COLO668 (cell line): ENCODE data around the gene PDE7B.
"Not testable (repeated sequence)": the region's sequence is repeated elsewhere in the genome, so short reads cannot be mapped to it uniquely, and the experiment has no call there.

Experiments
- DNase-seq: peaks from one replicate; lab custom pipeline; 2025; ENCODE audit not compliant: unreplicated experiment; lab: John Stamatoyannopoulos, UW

The PDE7B gene

GRCh38 chr6:135842618-135843392, 8.7 kb upstream of the PDE7B start:
- DNase-seq, result no peak

DNA sequence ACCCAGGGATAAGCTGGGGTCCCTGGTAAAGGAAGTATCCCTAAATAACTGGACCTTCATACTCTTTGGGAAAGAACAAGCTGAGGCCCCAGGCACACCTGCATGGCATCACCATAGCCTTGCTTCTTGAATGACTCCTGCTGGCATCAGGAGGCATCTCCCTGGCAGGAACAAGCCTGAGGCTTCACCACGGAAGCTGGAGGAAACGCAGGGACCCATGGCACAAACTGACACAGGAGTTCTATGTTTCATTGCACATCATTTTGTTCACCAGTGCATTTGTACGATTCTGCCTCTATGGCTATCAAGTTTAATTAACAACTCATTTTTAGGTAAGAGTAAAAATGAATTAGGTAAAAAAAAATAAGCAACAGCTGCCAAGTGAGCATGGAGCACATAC, 619 bp upstream of the PDE7B start:
- DNase-seq, result no peak

DNA sequence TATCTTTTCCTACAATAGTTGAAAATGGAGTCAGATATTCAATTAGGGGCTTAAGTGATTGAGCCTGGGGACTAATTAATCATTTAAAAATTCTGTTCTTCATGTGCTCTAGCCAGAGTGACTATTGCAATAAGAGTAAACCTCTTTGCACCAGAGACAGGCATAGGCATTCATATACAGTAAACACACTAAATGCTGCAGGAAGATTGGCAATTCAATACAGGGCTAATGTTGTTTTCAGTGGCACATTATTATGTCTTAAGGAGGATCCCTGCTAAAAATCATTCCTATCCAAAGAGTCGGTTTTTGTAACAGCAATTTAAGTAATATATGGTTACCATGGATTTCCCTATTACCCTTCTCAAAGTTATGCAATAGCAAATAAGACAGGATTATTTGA, 1.2 kb downstream of the PDE7B start:
- no peak for DNase-seq

- DNase-seq, result no peak
Observed at GRCh38 chr6:135853227-135853626, 1.7 kb downstream of the PDE7B start.

DNA sequence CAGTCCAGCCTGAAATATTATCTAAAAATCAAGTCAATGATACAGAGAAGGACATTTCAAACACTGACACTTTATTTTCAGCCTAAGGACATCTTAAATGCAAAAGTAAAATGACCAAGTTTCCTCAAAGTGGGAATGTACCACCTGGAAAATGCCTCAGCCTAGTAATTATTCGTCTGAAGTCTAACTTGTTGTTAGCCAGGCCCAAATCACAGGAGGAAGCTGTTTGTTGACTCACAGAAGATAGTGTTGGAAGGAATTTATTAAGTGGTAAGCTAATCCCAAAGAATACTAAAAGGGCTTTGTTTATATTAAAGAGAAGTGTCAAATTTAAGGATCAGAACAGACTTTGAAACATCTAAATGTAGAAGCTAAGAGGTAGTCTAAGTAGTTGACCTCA, 2.5 kb downstream of the PDE7B start:
- no peak for DNase-seq

DNA sequence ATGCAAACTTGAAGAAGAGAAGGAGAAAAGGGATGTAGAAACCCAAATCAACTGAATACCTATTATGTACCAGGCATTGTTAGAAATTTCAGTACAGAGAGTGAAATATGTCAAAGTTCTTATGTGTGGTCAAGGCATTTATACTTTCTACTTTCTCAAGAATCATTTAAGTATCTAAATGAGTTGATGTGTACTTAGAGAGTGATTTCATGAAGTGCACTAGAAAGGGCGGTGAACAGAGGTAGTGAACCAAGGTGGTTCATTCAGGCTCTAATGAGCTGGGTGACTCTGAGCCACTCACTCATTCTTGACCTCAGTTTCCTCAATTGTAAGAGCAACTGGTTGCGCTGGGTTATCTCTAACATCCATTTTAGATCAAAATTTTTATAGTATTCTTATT, 3.3 kb downstream of the PDE7B start:
- no peak for DNase-seq

- DNase-seq, result no peak
Observed at GRCh38 chr6:135858931-135859330, 7.4 kb downstream of the PDE7B start.

- DNase-seq, result no peak
Observed at GRCh38 chr6:135860361-135860760, 8.9 kb downstream of the PDE7B start.

- no peak for DNase-seq
Observed at GRCh38 chr6:135861189-135861588, 9.7 kb downstream of the PDE7B start.

DNA sequence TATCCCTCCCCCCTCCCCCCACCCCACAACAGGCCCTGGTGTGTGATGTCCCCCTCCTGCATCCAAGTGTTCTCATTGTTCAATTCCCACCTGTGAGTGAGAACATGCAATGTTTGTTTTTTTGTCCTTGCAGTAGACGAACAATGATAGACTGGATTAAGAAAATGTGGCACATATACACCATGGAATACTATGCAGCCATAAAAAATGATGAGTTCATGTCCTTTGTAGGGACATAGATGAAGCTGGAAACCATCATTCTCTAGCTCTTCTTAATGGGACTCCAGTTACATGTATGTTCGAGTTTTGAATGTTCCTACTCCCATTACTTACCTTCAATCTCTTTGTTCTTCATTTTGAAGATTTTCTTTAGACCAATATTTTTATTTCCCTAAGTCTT, 13.4 kb downstream of the PDE7B start:
- not testable (repeated sequence) for DNase-seq

- DNase-seq, result no peak
Observed at GRCh38 chr6:135866445-135867123, 15.1 kb downstream of the PDE7B start.

DNA sequence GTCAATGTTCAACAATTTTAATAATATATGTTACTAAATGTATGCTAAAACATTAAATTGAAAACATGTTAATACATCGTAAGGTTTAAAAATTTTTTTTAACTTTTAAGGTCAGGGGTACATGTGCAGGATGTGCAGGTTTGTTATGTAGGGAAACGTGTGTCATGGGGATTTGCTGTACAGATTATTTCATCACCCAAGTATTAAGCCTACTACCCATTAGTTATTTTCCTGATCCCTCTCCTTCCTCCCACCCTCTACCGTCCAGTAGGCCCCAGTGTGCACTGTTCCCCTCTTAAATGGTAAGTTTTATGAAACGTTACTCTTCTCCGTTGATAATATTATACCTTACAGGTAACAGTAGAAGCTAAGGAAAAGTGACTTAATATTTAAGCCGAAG, 15.8 kb downstream of the PDE7B start:
- no peak for DNase-seq

DNA sequence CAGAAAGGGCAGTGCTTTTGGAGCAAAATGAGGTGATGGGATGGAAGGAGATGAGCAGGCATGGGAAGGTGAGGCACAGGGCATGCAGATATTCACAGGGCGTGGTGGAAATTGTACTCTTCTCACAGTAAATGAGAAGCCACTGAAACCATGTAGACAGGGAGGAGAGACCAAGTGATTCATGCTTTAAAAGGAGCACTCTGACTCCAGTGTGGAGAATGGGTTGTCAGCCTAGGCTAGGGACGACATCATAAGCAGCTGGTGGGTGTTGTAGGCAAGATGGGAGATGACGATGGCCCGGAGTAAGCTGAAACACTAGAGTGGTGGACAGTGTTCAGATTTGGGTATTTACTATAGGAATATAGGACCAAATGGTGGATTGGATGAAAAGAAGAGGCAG, 18.4 kb downstream of the PDE7B start:
- DNase-seq, result no peak

- no peak for DNase-seq
Observed at GRCh38 chr6:135870722-135871121, 19.2 kb downstream of the PDE7B start.

DNA sequence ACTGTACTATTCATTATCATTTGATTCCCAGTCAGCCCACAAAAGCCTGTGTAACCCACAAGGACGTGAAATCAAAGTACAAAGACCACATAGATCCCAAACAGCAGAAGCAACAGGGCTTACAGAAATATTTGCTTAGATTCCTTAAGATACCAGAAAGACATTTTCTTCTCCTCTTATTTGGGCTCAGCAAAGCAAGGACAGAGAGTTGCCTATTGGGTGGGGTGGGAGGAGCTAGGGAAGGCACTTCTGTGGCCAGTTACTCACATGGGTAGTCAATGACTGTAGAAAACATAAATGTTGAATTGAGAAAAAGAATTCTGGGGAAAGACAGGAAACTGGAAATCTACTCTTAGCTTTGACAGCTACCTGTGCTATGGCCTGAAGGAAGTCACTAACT, 19.8 kb downstream of the PDE7B start:
- no peak for DNase-seq

- DNase-seq, result no peak
Observed at GRCh38 chr6:135871878-135872277, 20.4 kb downstream of the PDE7B start.

- no peak for DNase-seq
Observed at GRCh38 chr6:135875446-135875845, 23.9 kb downstream of the PDE7B start.

GRCh38 chr6:135876058-135876457, 24.6 kb downstream of the PDE7B start:
- DNase-seq, result no peak

- no peak for DNase-seq
Observed at GRCh38 chr6:135877666-135878065, 26.2 kb downstream of the PDE7B start.

DNA sequence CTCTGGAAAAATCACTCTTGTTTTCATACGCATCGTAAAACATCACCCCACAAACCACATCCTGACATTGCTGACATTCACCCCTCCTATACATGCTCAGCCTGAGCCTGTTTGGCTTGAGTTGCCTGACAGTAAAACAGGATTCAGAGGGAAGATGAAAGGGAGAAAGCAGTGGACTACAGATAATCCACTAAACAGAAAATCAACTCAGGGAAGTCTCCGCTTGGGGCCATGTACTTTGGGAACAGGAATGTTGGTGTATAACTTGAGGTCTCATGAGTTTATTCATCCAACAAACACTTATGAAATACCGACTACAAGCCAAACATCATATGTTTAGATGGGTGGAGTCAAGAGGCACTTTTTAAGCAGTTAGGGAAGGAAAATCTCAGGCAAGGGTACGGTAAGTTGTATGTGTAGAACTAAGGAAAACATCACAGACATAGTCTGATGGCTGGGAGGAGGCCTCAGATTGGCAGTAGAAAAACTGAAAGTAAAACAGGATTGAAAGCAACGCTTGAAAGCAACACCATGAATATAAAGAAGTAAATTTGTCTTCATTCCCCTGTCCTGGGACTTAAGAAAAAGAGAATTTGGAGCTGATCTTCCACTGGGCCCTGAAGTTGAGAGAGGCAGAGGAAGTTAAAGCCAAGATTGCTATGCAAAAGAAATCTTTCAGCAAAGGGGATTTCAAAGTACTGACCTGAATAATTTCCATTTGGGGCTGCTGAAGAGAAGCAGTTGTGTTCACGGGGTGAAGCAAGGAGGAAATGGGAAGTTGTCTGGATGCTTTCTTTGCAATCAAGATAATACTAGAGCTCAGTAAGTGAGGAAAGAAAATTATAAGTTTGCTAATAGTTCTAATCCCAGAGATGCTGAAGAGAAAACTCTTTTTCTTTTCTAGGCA, 28.8 kb downstream of the PDE7B start:
- DNase-seq, result no peak

DNA sequence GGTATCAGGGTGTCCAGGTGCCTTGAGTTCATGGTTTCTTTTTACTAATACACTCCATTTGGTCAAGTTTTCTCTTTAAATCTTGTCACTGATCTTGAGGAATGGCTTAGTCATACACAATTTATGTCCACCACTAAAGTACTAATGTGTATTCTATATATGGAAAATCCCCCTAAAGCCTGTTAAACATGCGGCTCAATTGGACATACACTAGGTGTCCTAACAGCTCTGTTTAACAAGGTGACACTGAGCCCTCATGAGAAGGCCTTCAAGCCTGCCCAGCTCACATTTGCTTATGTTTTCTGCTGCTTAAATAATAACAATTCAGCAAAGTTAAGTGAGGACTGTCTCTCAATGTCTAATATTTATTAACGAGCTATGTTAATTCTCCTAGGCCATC, 31.5 kb downstream of the PDE7B start:
- no peak for DNase-seq

DNA sequence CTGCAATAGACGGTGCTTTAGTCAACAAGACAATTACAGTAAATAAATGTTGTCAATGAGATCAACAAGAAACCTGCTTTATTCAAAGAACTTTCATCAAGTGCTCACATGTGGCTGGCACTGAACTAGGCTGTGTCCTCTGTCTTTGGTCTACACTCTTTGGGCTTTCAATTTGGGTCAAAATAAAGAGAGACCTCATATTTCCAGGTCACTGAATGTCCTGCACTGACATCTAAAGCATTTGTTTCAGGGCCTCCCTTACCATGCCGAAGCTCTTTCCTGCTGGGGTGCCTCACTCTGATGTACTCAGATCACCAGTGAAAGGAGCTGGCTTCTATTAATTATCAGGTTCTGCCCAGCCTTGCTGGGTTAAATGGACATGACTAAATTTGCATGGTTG, 32.0 kb downstream of the PDE7B start:
- no peak for DNase-seq
